Measurements from ENCODE around the gene ZNF384.

ZNF384 gene

DNA sequence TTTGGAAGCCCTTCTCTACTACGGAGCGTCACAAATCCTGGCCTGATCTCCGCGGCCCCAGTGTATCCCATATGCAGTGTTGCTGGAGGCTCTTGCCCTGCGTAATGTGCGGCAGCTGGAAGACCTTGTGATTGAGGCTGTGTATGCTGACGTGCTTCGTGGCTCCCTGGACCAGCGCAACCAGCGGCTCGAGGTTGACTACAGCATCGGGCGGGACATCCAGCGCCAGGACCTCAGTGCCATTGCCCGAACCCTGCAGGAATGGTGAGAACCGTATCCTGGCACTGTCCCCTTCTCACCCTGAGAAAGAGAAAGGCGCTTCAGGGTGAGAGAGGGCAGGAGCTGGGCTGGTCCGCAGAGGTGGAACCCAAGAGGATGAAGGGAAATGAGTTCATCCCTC lies 40.0 kb upstream of the ZNF384 start:
- no peak for DNase-seq
- intact Hi-C loops (cut with DNase I; ENCODE audit: low total_unique reads) = no loop called here
- H3K9me3 ChIP-seq = no peaks in the 10 kb centered on the region
- no peaks in the 10 kb centered on the region for H3K27me3 ChIP-seq
- H3K36me3 ChIP-seq = peaks cover 35 to 65% (median 49%) of the 10 kb centered on the region in 3 donors
- TF ChIP-seq, protein P1, sequence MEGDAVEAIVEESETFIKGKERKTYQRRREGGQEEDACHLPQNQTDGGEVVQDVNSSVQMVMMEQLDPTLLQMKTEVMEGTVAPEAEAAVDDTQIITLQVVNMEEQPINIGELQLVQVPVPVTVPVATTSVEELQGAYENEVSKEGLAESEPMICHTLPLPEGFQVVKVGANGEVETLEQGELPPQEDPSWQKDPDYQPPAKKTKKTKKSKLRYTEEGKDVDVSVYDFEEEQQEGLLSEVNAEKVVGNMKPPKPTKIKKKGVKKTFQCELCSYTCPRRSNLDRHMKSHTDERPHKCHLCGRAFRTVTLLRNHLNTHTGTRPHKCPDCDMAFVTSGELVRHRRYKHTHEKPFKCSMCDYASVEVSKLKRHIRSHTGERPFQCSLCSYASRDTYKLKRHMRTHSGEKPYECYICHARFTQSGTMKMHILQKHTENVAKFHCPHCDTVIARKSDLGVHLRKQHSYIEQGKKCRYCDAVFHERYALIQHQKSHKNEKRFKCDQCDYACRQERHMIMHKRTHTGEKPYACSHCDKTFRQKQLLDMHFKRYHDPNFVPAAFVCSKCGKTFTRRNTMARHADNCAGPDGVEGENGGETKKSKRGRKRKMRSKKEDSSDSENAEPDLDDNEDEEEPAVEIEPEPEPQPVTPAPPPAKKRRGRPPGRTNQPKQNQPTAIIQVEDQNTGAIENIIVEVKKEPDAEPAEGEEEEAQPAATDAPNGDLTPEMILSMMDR (IDR thresholded peaks at IDR 0.05) = no peak
- H3K27ac ChIP-seq = no peak overlapping the region
- H3K4me3 ChIP-seq = no peak overlapping the region
- H3K4me1 ChIP-seq = peaks cover 0 to 15% (median 10%) of the 10 kb centered on the region in 4 donors

DNA sequence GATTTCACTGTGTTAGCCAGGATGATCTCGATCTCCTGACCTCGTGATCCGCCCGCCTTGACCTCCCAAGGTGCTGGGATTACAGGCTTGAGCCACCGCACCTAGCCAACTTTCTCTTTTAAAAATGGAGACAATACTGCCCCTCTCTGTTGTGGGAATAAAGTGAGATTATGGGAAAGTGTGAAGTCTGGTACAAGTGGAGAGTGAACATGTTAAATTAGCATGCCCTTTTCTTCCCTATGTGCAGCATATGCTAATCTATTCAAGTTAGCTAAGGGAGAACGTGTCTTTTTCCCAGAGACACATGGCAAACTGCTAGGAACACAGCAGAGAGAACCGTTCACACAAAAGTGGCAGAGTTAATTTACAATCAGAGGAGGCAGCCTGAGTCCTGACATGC lies 36.2 kb upstream of the ZNF384 start:
- intact Hi-C loops (cut with DNase I; ENCODE audit: low total_unique reads) = no loop called here
- Histone ChIP-seq H3K27me3 (no peaks in the 10 kb centered on the region), H3K9me3 (no peaks in the 10 kb centered on the region), H3K4me3 (no peak overlapping the region), H3K36me3 (peaks cover 24 to 31% (median 28%) of the 10 kb centered on the region in 3 donors), H3K4me1 (peaks cover 0 to 15% (median 10%) of the 10 kb centered on the region in 4 donors), H3K27ac (no peak overlapping the region)
- TF ChIP-seq, protein P1 (IDR thresholded peaks at IDR 0.05) = no peak
- no peak for DNase-seq

DNA sequence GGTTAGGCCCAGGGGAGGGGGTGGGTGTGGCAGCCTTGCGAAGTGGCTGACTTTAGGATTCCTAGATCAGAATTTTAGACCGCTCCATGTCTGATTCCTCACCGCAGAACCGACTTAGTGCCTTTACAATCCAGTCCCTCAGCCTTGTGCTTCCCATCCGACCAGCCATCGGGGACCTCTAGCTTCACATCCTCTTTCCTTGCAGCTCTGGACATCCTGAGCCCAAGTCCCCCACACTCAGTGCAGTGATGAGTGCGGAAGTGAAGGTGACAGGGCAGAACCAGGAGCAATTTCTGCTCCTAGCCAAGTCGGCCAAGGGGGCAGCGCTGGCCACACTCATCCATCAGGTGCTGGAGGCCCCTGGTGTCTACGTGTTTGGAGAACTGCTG lies 35.2 kb upstream of the ZNF384 start:
- H3K4me3 ChIP-seq = peak overlapping the region; percentile 65 to 82
- intact Hi-C loops (cut with DNase I; ENCODE audit: low total_unique reads) = no loop called here
- TF ChIP-seq, protein P1 (IDR thresholded peaks at IDR 0.05) = no peak
- peak overlapping the region; percentile 82 to 86 for H3K27ac ChIP-seq
- peaks cover 0 to 15% (median 10%) of the 10 kb centered on the region in 4 donors for H3K4me1 ChIP-seq
- H3K27me3 ChIP-seq = no peaks in the 10 kb centered on the region
- H3K36me3 ChIP-seq = peaks cover 15 to 21% (median 19%) of the 10 kb centered on the region in 3 donors
- no peak for DNase-seq
- H3K9me3 ChIP-seq = no peaks in the 10 kb centered on the region

DNA sequence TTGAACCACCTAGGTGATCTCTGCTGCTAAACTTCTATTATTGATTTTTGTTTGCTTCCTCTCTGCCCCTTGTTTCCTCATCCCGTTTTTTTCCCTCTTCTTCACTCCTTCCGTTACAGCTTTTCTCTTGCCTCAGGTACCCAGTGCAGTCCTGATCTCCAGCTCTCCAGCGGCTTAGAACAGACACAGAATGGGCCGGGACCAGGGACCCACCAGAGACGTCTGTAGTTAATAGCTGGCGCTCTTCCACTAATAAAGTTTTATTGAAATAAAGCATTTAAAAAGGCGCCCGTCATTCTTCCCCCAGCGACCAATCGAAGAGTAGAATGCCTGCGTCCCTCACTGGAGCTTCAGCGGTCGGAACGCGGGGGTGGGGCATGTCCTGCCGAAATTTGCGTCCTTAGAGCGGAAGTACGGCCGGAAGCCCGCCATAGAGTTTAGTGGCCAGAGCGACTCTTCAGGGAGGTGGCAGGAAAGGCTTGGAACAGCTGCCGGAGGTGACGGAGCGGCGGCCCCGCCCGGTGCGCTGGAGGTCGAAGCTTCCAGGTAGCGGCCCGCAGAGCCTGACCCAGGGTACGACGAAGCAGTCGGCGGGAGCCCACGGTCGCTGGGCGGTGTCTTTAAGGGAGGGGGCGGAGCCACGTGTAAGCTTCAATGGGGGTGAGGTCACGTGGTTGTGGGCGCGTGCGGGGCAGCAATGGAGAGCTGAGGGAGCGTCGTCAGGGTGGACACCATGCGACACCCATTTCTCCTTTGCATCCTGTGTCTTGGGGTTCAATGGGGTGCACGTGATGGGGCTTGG lies 34.6 kb upstream of the ZNF384 start, which contains the start of gene COPS7A:
TSS of gene COPS7A (plus strand) at position 440 of the 802 bp plus-strand sequence. CDS start 611 bp downstream, outside the sequence.
- H3K9me3 ChIP-seq = no peaks in the 10 kb centered on the region
- peak within 1 kb of the TSS; percentile 82 to 86 for H3K27ac ChIP-seq
- H3K4me3 ChIP-seq = peak within 1 kb of the TSS; percentile 65 to 82
- DNase-seq = peak; percentile 97 to 99
- H3K36me3 ChIP-seq = peaks cover 9 to 16% (median 13%) of the 10 kb centered on the region in 3 donors
- TF ChIP-seq, protein P1 (IDR thresholded peaks at IDR 0.05) = peak in 1 of 2 experiments; percentile 5
- intact Hi-C loops (cut with DNase I; ENCODE audit: low total_unique reads) = no loop called here
- H3K27me3 ChIP-seq = no peaks in the 10 kb centered on the region
- peaks cover 0 to 15% (median 10%) of the 10 kb centered on the region in 4 donors for H3K4me1 ChIP-seq

DNA sequence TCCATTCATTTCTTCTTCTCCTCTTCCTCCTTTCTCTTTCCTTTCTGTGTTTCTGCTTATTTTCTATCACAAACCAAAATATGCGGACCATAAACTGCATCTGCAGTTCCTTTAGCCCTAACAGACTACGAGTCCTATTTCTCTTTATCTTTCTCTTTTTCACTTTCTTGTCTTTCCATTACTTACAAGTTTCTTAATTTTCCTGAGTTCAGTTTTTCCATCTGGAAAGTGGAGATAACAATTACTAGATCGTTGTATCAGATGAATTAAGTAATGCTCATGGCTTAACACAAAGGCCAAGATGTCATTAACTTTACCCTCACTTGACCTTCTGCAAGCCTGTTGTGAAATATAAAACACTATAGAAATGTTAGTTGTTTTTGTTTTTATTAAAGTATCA lies 33.7 kb upstream of the ZNF384 start:
- Histone ChIP-seq H3K27me3 (no peaks in the 10 kb centered on the region), H3K4me1 (peaks cover 0 to 15% (median 10%) of the 10 kb centered on the region in 4 donors), H3K4me3 (no peak overlapping the region), H3K9me3 (no peaks in the 10 kb centered on the region), H3K27ac (no peak overlapping the region), H3K36me3 (peaks cover 0 to 6% (median 4%) of the 10 kb centered on the region in 3 donors)
- intact Hi-C loops (cut with DNase I; ENCODE audit: low total_unique reads) = no loop called here
- DNase-seq = no peak
- TF ChIP-seq, protein P1 (IDR thresholded peaks at IDR 0.05) = no peak

All from tibial artery (tissue), 4 donors.